HUES48 (cell line): ENCODE results near the gene PPP2R5E.
A peak's percentile ranks its signal among the peaks of the same experiment; 100 is the strongest.
"Not testable (repeated sequence)": the region's sequence is repeated elsewhere in the genome, so short reads cannot be mapped to it uniquely, and the experiment has no call there.

Experiments used
- H3K27ac ChIP-seq: one replicate; pipeline ENCODE4 v1.7.0; 2013; ENCODE audit warnings: low read depth, low read length, inconsistent platforms
- H3K27me3 ChIP-seq: 2 replicates; pipeline ENCODE4 v1.6.1; 2013; ENCODE audit warnings: mild to moderate bottlenecking, low read length; ENCODE audit not compliant: control insufficient read depth, insufficient read depth
- H3K36me3 ChIP-seq: 2 replicates; pipeline ENCODE4 v1.6.1; 2013; ENCODE audit warnings: low read length; ENCODE audit not compliant: control insufficient read depth, insufficient read depth
- H3K4me1 ChIP-seq: 2 replicates; pipeline ENCODE4 v1.6.1; 2013; ENCODE audit warnings: mild to moderate bottlenecking, low read length; ENCODE audit not compliant: control insufficient read depth, insufficient read depth
- H3K4me3 ChIP-seq: 2 replicates; pipeline ENCODE4 v1.5.1; 2013; ENCODE audit warnings: mild to moderate bottlenecking, low read depth, low read length
- H3K9ac ChIP-seq: 2 replicates; pipeline ENCODE4 v1.6.1; 2013; ENCODE audit warnings: mild to moderate bottlenecking, low read depth, low read length, moderate library complexity
- H3K9me3 ChIP-seq: 2 replicates; pipeline ENCODE4 v1.6.1; 2013; ENCODE audit warnings: low read length; ENCODE audit not compliant: control insufficient read depth, insufficient read depth

Gene PPP2R5E

GRCh38 chr14:63543000-63543825 lies at the start of gene PPP2R5E:
Gene PPP2R5E (minus strand): TSS chr14:63543377. CDS start chr14:63539685, 3,692 bp downstream.
- Histone ChIP-seq H3K27me3 (no peaks in the 10 kb centered on the region), H3K4me3 (peak within 1 kb of the TSS; percentile 94), H3K9me3 (no peaks in the 10 kb centered on the region), H3K9ac (peak within 1 kb of the TSS; percentile 80), H3K27ac (peak within 1 kb of the TSS; percentile 96), H3K36me3 (peaks cover 17% of the 10 kb centered on the region), H3K4me1 (peaks cover 9% of the 10 kb centered on the region; the same call in 1 of the 2 replicates)

- not testable (repeated sequence) for H3K4me1 ChIP-seq, H3K9ac ChIP-seq, H3K36me3 ChIP-seq, H3K27ac ChIP-seq, H3K9me3 ChIP-seq, H3K4me3 ChIP-seq, H3K27me3 ChIP-seq
Observed at GRCh38 chr14:63583046-63583445, 39.9 kb upstream of the PPP2R5E start.

- Histone ChIP-seq H3K9ac (no peak overlapping the region), H3K27me3 (no peaks in the 10 kb centered on the region), H3K9me3 (no peaks in the 10 kb centered on the region), H3K36me3 (no peaks in the 10 kb centered on the region), H3K4me1 (no peaks in the 10 kb centered on the region), H3K4me3 (no peak overlapping the region), H3K27ac (no peak overlapping the region)
Observed at GRCh38 chr14:63581491-63581890, 38.3 kb upstream of the PPP2R5E start.

GRCh38 chr14:63578300-63578699 lies 35.1 kb upstream of the PPP2R5E start:
- no peaks in the 10 kb centered on the region for H3K9me3 ChIP-seq

GRCh38 chr14:63573581-63573980 lies 30.4 kb upstream of the PPP2R5E start:
- Histone ChIP-seq H3K36me3 (no peaks in the 10 kb centered on the region), H3K27me3 (no peaks in the 10 kb centered on the region), H3K9me3 (no peaks in the 10 kb centered on the region), H3K4me3 (no peak overlapping the region), H3K9ac (no peak overlapping the region), H3K4me1 (no peaks in the 10 kb centered on the region), H3K27ac (no peak overlapping the region)

More at GRCh38 chr14:63578300-63578699, 35.1 kb upstream of the PPP2R5E start:
- Histone ChIP-seq H3K4me3 (no peak overlapping the region), H3K27ac (no peak overlapping the region), H3K4me1 (no peaks in the 10 kb centered on the region), H3K9ac (no peak overlapping the region), H3K27me3 (no peaks in the 10 kb centered on the region), H3K36me3 (no peaks in the 10 kb centered on the region)

- no peak overlapping the region for H3K27ac ChIP-seq
- no peaks in the 10 kb centered on the region for H3K36me3 ChIP-seq
- H3K9me3 ChIP-seq = no peaks in the 10 kb centered on the region
- no peak overlapping the region for H3K4me3 ChIP-seq
- no peaks in the 10 kb centered on the region for H3K27me3 ChIP-seq
- no peak overlapping the region for H3K9ac ChIP-seq
- H3K4me1 ChIP-seq = no peaks in the 10 kb centered on the region
Observed at GRCh38 chr14:63565448-63565847, 22.3 kb upstream of the PPP2R5E start.

- no peaks in the 10 kb centered on the region for H3K36me3 ChIP-seq
- H3K4me3 ChIP-seq = no peak overlapping the region
- no peak overlapping the region for H3K9ac ChIP-seq
- H3K4me1 ChIP-seq = no peaks in the 10 kb centered on the region
- no peaks in the 10 kb centered on the region for H3K9me3 ChIP-seq
- H3K27me3 ChIP-seq = no peaks in the 10 kb centered on the region
- no peak overlapping the region for H3K27ac ChIP-seq
Observed at GRCh38 chr14:63564318-63564717, 21.1 kb upstream of the PPP2R5E start.

- no peak overlapping the region for H3K4me3 ChIP-seq
- H3K9me3 ChIP-seq = no peaks in the 10 kb centered on the region
- H3K9ac ChIP-seq = no peak overlapping the region
- no peak overlapping the region for H3K27ac ChIP-seq
- no peaks in the 10 kb centered on the region for H3K27me3 ChIP-seq
- no peaks in the 10 kb centered on the region for H3K36me3 ChIP-seq
- H3K4me1 ChIP-seq = no peaks in the 10 kb centered on the region
Observed at GRCh38 chr14:63563370-63564026, 20.3 kb upstream of the PPP2R5E start.

GRCh38 chr14:63562405-63562804 lies 19.2 kb upstream of the PPP2R5E start:
- H3K27me3 ChIP-seq = no peaks in the 10 kb centered on the region
- H3K36me3 ChIP-seq = no peaks in the 10 kb centered on the region
- H3K4me1 ChIP-seq = no peaks in the 10 kb centered on the region
- H3K27ac ChIP-seq = no peak overlapping the region
- H3K9ac ChIP-seq = no peak overlapping the region
- H3K4me3 ChIP-seq = no peak overlapping the region
- no peaks in the 10 kb centered on the region for H3K9me3 ChIP-seq

GRCh38 chr14:63555572-63555971 lies 12.4 kb upstream of the PPP2R5E start:
- no peaks in the 10 kb centered on the region for H3K27me3 ChIP-seq
- no peak overlapping the region for H3K4me3 ChIP-seq
- H3K36me3 ChIP-seq = no peaks in the 10 kb centered on the region
- H3K9ac ChIP-seq = no peak overlapping the region
- H3K4me1 ChIP-seq = no peaks in the 10 kb centered on the region
- no peaks in the 10 kb centered on the region for H3K9me3 ChIP-seq
- H3K27ac ChIP-seq = no peak overlapping the region

GRCh38 chr14:63551332-63551731 lies 8.2 kb upstream of the PPP2R5E start:
- Histone ChIP-seq H3K27me3 (no peaks in the 10 kb centered on the region), H3K9ac (no peak overlapping the region), H3K4me3 (no peak overlapping the region), H3K27ac (no peak overlapping the region), H3K4me1 (no peaks in the 10 kb centered on the region), H3K36me3 (no peaks in the 10 kb centered on the region), H3K9me3 (no peaks in the 10 kb centered on the region)
